ENCODE results near the gene PLN.

The PLN gene

GRCh38 chr6:118523216-118523615, 24.9 kb upstream of the PLN start:
- DNase-seq (ENCODE audit: low read depth): no peak
- H3K4me3 ChIP-seq (replicated peaks; ENCODE audit: low read depth, low read length): no peak overlapping the region
- TF ChIP-seq CTCF (IDR thresholded peaks at IDR 0.05; ENCODE audit: low read length, missing control alignments): no peak

GRCh38 chr6:118524686-118525085, 23.4 kb upstream of the PLN start:
- DNase-seq (ENCODE audit: low read depth): no peak
- no peak overlapping the region for H3K4me3 ChIP-seq (replicated peaks; ENCODE audit: low read depth, low read length)
- no peak for TF ChIP-seq CTCF (IDR thresholded peaks at IDR 0.05; ENCODE audit: low read length, missing control alignments)

- TF ChIP-seq CTCF (IDR thresholded peaks at IDR 0.05; ENCODE audit: low read length, missing control alignments): no peak
- DNase-seq (ENCODE audit: low read depth): no peak
- no peak overlapping the region for H3K4me3 ChIP-seq (replicated peaks; ENCODE audit: low read depth, low read length)
These were observed 21.9 kb upstream of the PLN start for GRCh38 chr6:118525913-118526780.

GRCh38 chr6:118528129-118528528, 20.0 kb upstream of the PLN start:
- TF ChIP-seq CTCF (IDR thresholded peaks at IDR 0.05; ENCODE audit: low read length, missing control alignments): no peak
- no peak for DNase-seq (ENCODE audit: low read depth)
- no peak overlapping the region for H3K4me3 ChIP-seq (replicated peaks; ENCODE audit: low read depth, low read length)

- TF ChIP-seq CTCF (IDR thresholded peaks at IDR 0.05; ENCODE audit: low read length, missing control alignments): no peak
- no peak for DNase-seq (ENCODE audit: low read depth)
- no peak overlapping the region for H3K4me3 ChIP-seq (replicated peaks; ENCODE audit: low read depth, low read length)
These were observed 18.3 kb upstream of the PLN start for GRCh38 chr6:118529756-118530155.

- DNase-seq (ENCODE audit: low read depth): no peak
- H3K4me3 ChIP-seq (replicated peaks; ENCODE audit: low read depth, low read length): no peak overlapping the region
- no peak for TF ChIP-seq CTCF (IDR thresholded peaks at IDR 0.05; ENCODE audit: low read length, missing control alignments)
These were observed 17.2 kb upstream of the PLN start for GRCh38 chr6:118530942-118531341.
